ENCODE results near the gene TRIM69.
"Not testable (repeated sequence)": the region's sequence is repeated elsewhere in the genome, so short reads cannot be mapped to it uniquely, and the experiment has no call there.

GRCh38 chr15:44689318-44689717 lies 47.0 kb upstream of the TRIM69 start:
- TF ChIP-seq EZH2 (IDR thresholded peaks at IDR 0.05; ENCODE audit: insufficient read depth, low read length); CTCF (IDR thresholded peaks at IDR 0.05; ENCODE audit: insufficient read depth, low read depth, low read length): not testable (repeated sequence)

Measured in astrocyte (in vitro differentiated cells and primary cell).